GM19397 (cell line): ENCODE data around the gene PLAAT2.

Experiments
- ATAC-seq: cut with Tn5 transposase; IDR thresholded peaks from one replicate; pipeline ENCODE4 v1.9.1; 2021; ENCODE audit warnings: mild to moderate bottlenecking, moderate library complexity; ENCODE audit not compliant: unreplicated experiment

Gene PLAAT2

DNA sequence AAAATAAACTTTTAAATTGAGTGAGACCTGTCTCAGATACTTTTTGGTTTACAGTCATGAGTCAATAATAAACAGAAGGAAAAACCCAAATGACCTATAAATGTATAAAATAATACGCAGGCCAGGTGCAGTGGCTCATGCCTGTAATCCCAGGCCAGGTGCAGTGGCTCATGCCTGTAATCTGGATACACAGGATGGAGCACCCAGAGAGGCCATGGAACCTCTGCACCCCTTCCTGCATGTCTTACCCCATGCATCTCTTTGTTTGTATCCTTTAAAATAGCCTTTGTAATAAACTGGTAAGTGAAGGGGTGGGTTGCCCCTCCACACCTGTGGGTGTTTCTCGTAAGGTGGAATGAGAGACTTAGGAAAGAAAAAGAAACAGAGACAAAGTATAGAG is 35.5 kb downstream of the PLAAT2 start:
- no peak for ATAC-seq

DNA sequence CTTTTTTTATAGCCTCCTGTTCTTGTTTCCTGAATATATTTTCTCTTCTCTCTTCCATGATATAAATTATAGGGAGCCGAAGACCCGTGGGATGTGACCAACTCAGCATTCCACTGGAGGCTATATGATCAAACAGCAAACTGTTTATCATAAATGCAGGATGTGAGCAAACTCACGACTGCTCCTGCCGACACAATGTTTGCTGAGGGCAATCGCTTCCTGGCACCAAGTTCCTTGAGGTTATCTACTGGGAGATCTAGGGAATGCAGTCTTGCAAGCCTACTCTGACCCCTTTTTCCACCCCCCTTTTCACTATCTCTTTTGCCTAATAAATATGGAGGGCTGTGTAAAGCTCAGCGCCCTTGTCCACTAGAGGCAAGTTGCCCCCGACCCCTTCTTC is 40.0 kb downstream of the PLAAT2 start:
- ATAC-seq: no peak

DNA sequence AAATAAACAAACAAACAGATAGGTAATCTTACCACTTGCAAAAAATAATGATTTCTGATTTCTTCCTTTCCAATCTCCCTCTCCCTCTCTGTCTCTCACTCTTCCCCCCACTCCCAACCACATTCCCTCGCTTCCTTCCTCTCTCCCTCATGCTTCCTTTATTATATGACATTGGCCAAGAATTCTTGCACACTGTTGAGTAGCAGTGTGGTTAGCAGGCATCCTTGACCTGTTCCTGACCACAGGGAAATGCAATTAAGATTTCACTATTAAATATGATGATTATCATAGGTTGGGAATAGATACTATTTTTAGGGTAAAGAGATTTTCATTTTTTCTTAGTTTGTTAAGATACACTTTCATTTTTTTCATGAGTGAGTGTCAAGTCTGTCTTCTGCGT is 41.3 kb downstream of the PLAAT2 start:
- no peak for ATAC-seq

GRCh38 chr11:63520606-63521170 is 42.5 kb downstream of the PLAAT2 start:
- ATAC-seq: no peak

DNA sequence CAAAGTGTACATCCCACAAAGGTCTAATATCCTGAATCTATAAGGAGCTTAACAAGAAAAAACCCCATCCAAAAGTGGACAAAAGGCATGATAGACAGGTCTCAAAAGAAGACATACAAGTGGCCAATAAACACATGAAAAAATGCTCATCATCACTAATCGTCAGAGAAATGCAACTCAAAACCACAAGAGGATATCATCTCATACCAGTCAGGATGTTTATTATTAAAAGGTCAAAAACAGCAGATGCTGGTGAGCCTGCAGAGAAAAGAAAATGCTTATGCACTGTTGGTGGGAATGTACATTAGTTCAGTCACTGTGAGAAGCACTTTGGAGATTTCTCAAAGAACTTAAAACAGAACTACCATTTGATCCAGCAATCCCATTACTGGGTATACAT is 44.6 kb downstream of the PLAAT2 start:
- ATAC-seq: no peak

GRCh38 chr11:63517156-63517555 is 46.0 kb downstream of the PLAAT2 start:
- ATAC-seq: no peak

DNA sequence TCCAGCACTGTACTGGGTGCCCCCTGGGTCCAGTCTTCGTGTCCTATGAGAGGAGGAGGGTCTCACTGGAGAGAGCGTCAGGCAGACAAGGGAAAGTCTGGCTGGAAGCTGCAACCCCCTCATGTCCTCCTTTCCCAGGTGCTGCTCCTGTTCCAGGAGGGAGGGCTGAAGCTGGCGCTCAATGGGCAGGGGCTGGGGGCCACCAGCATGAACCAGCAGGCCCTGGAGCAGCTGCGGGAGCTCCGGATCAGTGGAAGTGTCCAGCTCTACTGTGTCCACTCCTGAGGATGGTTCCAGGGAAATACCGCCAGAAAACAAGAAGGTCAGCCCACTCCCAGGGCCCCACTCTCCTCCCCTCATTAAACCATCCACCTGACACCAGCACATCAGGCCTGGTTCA is 47.1 kb downstream of the PLAAT2 start:
- no peak for ATAC-seq

- ATAC-seq: no peak
Observed at GRCh38 chr11:63512816-63513215, 50.4 kb downstream of the PLAAT2 start.

GRCh38 chr11:63511048-63511748 is 52.0 kb downstream of the PLAAT2 start:
- ATAC-seq: no peak

DNA sequence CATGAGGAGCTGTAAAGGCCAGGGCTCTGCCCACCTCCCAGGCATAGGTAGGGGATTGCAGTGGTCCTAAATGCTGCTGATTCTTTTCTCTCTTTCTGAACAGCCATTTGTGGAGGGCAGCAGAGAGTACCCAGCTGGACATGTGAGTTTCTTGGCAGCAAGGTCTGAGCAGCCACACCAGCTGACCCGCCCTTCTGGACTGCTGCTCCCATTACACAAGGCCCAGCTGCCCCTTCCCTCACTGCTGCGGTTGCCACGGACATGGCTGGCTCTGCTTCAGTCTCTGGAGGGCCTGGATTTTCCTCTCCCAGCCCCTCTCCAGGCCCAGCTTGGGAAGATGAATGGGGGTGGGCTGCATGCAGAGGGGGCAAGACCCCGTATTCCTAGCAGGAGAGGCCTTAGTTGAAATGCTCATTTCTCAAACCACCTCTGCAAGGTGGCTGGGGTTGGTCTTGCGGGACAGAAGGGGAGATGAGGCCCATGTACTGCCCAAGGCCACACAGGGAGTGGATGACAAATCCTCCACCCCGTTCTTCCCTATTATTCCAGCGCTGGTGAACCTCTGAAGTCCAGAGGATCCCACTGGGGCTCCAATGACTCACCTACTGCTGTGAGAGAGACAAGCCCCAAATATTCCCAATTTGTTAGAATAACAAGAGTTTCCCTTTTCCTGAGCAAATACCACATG is 52.7 kb downstream of the PLAAT2 start:
- no peak for ATAC-seq

DNA sequence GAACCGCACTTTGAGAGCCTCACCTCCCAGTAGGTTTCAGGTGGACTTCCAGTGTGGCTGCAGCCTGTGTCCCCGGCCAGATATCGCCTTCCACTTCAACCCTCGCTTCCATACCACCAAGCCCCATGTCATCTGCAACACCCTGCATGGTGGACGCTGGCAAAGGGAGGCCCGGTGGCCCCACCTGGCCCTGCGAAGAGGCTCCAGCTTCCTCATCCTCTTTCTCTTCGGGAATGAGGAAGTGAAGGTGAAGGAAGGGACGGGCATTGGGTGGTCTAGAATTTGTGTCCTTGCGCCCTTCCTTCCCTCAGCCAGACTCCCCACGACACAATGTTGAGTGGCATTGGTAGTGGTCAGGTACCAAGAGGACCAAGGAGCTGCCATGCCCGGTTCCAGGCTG is 54.4 kb downstream of the PLAAT2 start:
- ATAC-seq: no peak

GRCh38 chr11:63508009-63508408 is 55.2 kb downstream of the PLAAT2 start:
- ATAC-seq: no peak

DNA sequence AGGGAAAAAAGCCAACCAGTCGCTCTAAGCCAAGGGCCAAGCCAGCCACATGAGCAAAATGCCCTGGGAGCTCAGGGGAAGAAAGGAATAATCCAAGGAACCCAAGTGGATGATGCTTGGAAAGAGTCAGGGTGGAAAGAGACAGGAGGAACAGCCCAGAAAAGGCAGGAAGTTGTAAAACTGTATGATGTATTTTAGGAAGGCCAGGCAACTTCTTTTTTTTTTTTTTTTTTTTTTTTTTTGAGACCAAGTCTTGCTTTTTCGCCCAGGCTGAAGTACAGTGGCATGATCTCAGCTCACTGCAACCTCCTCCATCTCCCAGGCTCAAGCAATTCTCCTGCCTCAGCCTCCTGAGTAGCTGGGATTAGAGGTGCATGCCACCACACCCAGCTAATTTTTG is 55.7 kb downstream of the PLAAT2 start:
- no peak for ATAC-seq

DNA sequence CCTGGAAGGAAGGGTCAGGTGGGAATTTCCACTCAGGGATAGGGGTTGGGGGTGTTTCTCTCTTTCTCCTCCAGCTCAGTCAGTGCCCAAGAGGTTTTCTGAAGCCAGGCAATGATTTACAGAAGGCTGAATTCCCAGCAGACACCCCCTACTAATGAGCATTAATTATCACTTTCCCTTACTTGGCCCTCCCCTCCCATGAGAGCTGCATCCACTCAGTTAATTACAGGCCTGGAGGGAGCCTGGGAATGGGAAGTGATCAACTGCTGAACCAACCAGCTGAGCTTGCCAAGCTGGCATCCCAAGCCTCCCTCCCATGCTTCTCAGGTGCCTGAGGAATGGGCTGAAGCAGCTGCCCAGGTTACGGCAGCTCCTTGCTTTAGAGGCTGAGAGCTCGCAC is 56.3 kb downstream of the PLAAT2 start:
- no peak for ATAC-seq

- ATAC-seq: no peak
Observed at GRCh38 chr11:63505857-63506528, 57.2 kb downstream of the PLAAT2 start, which contains the start of gene LGALS12. TSS of gene LGALS12 (plus strand) at chr11:63506084. CDS start at chr11:63506459, 375 bp downstream.

DNA sequence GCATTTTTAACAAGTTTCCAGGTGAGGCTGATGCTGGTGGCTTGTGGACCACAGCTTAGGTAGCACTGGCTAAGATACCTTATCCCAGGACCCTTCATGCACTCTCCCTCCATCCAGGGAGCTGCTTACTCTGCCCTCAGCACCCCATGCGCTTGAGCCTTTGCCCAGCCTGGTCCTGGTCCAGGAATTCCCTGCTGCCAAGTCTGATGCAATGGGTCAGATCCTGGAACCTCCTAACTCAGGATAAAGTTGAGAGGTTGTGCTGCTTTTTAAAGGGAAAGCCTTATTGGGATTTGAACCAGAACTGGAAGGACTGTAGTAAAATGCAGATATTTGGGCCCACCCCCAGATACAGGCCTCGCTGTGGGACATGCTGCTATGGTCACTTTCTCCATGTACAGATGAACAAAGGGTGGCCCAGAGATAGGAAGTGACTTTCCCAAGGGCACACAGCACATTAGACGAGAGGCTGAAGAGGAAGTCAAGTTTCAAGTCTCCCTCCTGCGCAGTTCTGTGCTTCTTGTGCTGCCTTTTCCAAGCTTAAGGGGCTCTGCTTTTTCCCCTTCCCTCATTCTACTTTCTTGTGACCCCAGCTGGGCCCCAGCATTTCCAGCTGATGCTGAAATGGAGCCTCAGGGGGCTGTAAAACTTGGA is 58.1 kb downstream of the PLAAT2 start:
- no peak for ATAC-seq

- ATAC-seq: no peak
Observed at GRCh38 chr11:63504054-63504453, 59.1 kb downstream of the PLAAT2 start.

- no peak for ATAC-seq
Observed at GRCh38 chr11:63503492-63503891, 59.7 kb downstream of the PLAAT2 start.
